ENCODE measurements around the gene TRPV6.

DNA sequence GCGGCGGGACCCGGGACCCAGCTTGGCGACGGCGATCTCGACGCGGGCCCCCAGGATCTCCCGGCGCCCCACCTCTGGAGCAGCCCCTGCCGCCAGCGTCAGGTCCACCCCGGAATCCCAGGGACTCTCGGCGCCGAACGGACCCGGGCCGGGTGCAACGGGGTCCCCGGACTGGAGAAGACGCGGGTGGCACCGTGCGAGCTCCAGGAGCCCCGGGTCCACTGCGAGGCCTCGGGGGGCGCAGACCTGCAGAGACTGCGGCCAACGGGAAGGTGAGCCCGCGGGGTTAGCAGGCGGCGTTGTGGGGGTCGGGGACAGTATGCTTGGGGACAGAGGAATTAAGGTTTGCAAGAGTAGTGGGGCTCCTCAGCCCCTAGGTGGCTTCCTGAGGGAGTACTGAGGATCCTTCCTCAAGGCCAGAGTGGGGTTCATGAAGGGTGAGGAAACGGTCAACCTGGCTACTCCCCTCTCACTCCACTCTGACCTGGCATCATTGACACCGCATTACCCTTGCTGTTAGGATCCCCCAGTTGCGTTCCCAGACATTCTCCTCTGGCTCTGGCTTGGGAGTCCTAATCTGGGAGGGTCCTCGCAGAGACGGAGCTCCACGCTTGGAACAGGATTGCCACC lies 30.3 kb downstream of the TRPV6 start:
- TF ChIP-seq GLIS3 (CRISPR knock-in tag; IDR thresholded peaks at IDR 0.05), result no peak
- TF ChIP-seq ZNF565 (CRISPR knock-in tag; conservative IDR thresholded peaks at IDR 0.05; ENCODE audit: low read depth), result no peak
- TF ChIP-seq TSHZ2 (CRISPR knock-in tag; IDR thresholded peaks at IDR 0.05), result no peak
- no peak for TF ChIP-seq ISL1 (CRISPR knock-in tag; IDR thresholded peaks at IDR 0.05)
- TF ChIP-seq, protein P1, sequence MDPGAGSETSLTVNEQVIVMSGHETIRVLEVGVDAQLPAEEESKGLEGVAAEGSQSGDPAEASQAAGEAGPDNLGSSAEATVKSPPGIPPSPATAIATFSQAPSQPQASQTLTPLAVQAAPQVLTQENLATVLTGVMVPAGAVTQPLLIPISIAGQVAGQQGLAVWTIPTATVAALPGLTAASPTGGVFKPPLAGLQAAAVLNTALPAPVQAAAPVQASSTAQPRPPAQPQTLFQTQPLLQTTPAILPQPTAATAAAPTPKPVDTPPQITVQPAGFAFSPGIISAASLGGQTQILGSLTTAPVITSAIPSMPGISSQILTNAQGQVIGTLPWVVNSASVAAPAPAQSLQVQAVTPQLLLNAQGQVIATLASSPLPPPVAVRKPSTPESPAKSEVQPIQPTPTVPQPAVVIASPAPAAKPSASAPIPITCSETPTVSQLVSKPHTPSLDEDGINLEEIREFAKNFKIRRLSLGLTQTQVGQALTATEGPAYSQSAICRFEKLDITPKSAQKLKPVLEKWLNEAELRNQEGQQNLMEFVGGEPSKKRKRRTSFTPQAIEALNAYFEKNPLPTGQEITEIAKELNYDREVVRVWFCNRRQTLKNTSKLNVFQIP (CRISPR knock-in tag; IDR thresholded peaks at IDR 0.05; ENCODE audit: borderline replicate concordance, low read depth), result no peak
- no peak for TF ChIP-seq ZFP3 (CRISPR knock-in tag; IDR thresholded peaks at IDR 0.05)
- no peak for TF ChIP-seq ZFP30 (CRISPR knock-in tag; IDR thresholded peaks at IDR 0.05)

Measured in SK-N-SH treated with all-trans-retinoic acid at 6 μM for 48 hours (cell line).